HepG2 (cell line): ENCODE results near the gene SPTBN4. TPM values are rescaled to one million over a fixed set of nuclear protein-coding genes. Genes with fewer than 3 reads are reported as not detected.
A peak's percentile ranks its signal among the peaks of the same experiment; 100 is the strongest.

Experiments used
- ARNT2 ChIP-seq: sonication (generic); formaldehyde crosslinking; IDR thresholded peaks from 2 replicates; pipeline ENCODE4 v1.8.0; 2022; ENCODE audit warnings: mild to moderate bottlenecking, low read depth, missing genetic modification reagents, moderate library complexity
- HDAC6 ChIP-seq: fragments of 200-600 bp; sonication (generic); IDR thresholded peaks from 2 replicates; pipeline ENCODE4 v1.7.0; 2017; ENCODE audit warnings: mild to moderate bottlenecking, antibody characterized with exemption, low read length, low read depth
- PCBP1 ChIP-seq: fragments of 200-400 bp; formaldehyde crosslinking; IDR thresholded peaks from 2 replicates; pipeline ENCODE4 v1.6.1; 2017; ENCODE audit warnings: mild to moderate bottlenecking, low read depth, low read length, borderline replicate concordance
- SALL2 ChIP-seq: sonication (generic); formaldehyde crosslinking; IDR thresholded peaks from 2 replicates; pipeline ENCODE4 v1.8.1; 2023; ENCODE audit warnings: mild to moderate bottlenecking, missing genetic modification reagents, inconsistent platforms
- ZFX ChIP-seq: sonication (generic); formaldehyde crosslinking; IDR thresholded peaks from 2 replicates; pipeline ENCODE4 v1.4.0; 2020; ENCODE audit warnings: mild to moderate bottlenecking, low read depth, missing genetic modification reagents, moderate library complexity
- ZNF431 ChIP-seq: sonication (generic); formaldehyde crosslinking; IDR thresholded peaks from 2 replicates; pipeline ENCODE4 v1.9.0; 2022; ENCODE audit warnings: missing genetic modification reagents, low read depth, mild to moderate bottlenecking, borderline replicate concordance
- ZNF629 ChIP-seq: sonication (generic); formaldehyde crosslinking; conservative IDR thresholded peaks from 2 replicates; pipeline ENCODE4 v1.5.0; 2020; ENCODE audit warnings: missing genetic modification reagents
- ZNF709 ChIP-seq: sonication (generic); formaldehyde crosslinking; IDR thresholded peaks from 2 replicates; pipeline ENCODE4 v1.5.0; 2020; ENCODE audit warnings: mild to moderate bottlenecking, missing genetic modification reagents
- polyA plus RNA-seq, 8 experiments: library from polyadenylated mRNA; depleted of rRNA in 3 of 8; stranded (reverse) in 7 of 8; unstranded in 1 of 8; fragments of >200 nt; fragmentation: Illumina TruSeq in 4 of 8; extraction: Trizol in 4 of 8; gene quantifications; 2 replicates each; pipeline versions ENCODE4 v1.2.1 to v1.2.3, GENCODE V29; 2011 to 2016; ENCODE audit warnings: low read depth in 4 of 8, missing spikeins in 1 of 8, mixed read lengths in 1 of 8; ENCODE audit not compliant: insufficient read depth in 1 of 8
- total RNA-seq, 5 experiments: library from RNA; depleted of rRNA; stranded (reverse); fragments of >200 nt; fragmentation: Illumina TruSeq; extraction: Trizol; gene quantifications; 2 replicates each; pipeline ENCODE4 v1.2.3, GENCODE V29; 2016; ENCODE audit warnings: low read depth in 1 of 5
- TF ChIP-seq, protein P1 (sequence below): sonication (generic); formaldehyde crosslinking; conservative IDR thresholded peaks from 2 replicates; pipeline ENCODE4 v1.4.0; 2020; ENCODE audit warnings: missing genetic modification reagents
- TF ChIP-seq, protein P2 (sequence below): sonication (generic); formaldehyde crosslinking; IDR thresholded peaks from 2 replicates; pipeline ENCODE4 v1.4.0; 2020; ENCODE audit warnings: mild to moderate bottlenecking, missing genetic modification reagents, borderline replicate concordance
- TF ChIP-seq, protein P3 (sequence below): sonication (generic); formaldehyde crosslinking; IDR thresholded peaks from 2 replicates; pipeline ENCODE4 v1.9.0; 2021; ENCODE audit warnings: missing genetic modification reagents, mild to moderate bottlenecking, borderline replicate concordance
- TF ChIP-seq, protein P4 (sequence below): sonication (generic); formaldehyde crosslinking; IDR thresholded peaks from 2 replicates; pipeline ENCODE4 v1.4.0; 2020; ENCODE audit warnings: missing genetic modification reagents, borderline replicate concordance

The SPTBN4 gene
- total and polyA plus RNA-seq, 2 of the 13 experiments (the other 11 are each of a cell fraction or from before 2014, with no cell fraction given): 0.11 TPM

- peak; percentile 82 for TF ChIP-seq ZFX (CRISPR knock-in tag)
- TF ChIP-seq ARNT2: no peak; the same call in 1 of the 2 replicates
- TF ChIP-seq ZNF709 (CRISPR knock-in tag): peak; percentile 77
- TF ChIP-seq, protein P1, sequence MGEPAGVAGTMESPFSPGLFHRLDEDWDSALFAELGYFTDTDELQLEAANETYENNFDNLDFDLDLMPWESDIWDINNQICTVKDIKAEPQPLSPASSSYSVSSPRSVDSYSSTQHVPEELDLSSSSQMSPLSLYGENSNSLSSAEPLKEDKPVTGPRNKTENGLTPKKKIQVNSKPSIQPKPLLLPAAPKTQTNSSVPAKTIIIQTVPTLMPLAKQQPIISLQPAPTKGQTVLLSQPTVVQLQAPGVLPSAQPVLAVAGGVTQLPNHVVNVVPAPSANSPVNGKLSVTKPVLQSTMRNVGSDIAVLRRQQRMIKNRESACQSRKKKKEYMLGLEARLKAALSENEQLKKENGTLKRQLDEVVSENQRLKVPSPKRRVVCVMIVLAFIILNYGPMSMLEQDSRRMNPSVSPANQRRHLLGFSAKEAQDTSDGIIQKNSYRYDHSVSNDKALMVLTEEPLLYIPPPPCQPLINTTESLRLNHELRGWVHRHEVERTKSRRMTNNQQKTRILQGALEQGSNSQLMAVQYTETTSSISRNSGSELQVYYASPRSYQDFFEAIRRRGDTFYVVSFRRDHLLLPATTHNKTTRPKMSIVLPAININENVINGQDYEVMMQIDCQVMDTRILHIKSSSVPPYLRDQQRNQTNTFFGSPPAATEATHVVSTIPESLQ: peak; percentile 42; the same call in 1 of the 2 replicates
- TF ChIP-seq ZNF629 (CRISPR knock-in tag): no peak
- peak; percentile 43; the same call in 1 of the 2 replicates for TF ChIP-seq ZNF431 (CRISPR knock-in tag)
- TF ChIP-seq SALL2 (CRISPR knock-in tag): no peak; the same call in 1 of the 2 replicates
- TF ChIP-seq HDAC6: no peak
- TF ChIP-seq, protein P2, sequence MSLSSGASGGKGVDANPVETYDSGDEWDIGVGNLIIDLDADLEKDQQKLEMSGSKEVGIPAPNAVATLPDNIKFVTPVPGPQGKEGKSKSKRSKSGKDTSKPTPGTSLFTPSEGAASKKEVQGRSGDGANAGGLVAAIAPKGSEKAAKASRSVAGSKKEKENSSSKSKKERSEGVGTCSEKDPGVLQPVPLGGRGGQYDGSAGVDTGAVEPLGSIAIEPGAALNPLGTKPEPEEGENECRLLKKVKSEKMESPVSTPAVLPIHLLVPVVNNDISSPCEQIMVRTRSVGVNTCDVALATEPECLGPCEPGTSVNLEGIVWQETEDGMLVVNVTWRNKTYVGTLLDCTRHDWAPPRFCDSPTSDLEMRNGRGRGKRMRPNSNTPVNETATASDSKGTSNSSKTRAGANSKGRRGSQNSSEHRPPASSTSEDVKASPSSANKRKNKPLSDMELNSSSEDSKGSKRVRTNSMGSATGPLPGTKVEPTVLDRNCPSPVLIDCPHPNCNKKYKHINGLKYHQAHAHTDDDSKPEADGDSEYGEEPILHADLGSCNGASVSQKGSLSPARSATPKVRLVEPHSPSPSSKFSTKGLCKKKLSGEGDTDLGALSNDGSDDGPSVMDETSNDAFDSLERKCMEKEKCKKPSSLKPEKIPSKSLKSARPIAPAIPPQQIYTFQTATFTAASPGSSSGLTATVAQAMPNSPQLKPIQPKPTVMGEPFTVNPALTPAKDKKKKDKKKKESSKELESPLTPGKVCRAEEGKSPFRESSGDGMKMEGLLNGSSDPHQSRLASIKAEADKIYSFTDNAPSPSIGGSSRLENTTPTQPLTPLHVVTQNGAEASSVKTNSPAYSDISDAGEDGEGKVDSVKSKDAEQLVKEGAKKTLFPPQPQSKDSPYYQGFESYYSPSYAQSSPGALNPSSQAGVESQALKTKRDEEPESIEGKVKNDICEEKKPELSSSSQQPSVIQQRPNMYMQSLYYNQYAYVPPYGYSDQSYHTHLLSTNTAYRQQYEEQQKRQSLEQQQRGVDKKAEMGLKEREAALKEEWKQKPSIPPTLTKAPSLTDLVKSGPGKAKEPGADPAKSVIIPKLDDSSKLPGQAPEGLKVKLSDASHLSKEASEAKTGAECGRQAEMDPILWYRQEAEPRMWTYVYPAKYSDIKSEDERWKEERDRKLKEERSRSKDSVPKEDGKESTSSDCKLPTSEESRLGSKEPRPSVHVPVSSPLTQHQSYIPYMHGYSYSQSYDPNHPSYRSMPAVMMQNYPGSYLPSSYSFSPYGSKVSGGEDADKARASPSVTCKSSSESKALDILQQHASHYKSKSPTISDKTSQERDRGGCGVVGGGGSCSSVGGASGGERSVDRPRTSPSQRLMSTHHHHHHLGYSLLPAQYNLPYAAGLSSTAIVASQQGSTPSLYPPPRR (CRISPR knock-in tag): peak; percentile 29; the same call in 1 of the 2 replicates
- TF ChIP-seq, protein P3, sequence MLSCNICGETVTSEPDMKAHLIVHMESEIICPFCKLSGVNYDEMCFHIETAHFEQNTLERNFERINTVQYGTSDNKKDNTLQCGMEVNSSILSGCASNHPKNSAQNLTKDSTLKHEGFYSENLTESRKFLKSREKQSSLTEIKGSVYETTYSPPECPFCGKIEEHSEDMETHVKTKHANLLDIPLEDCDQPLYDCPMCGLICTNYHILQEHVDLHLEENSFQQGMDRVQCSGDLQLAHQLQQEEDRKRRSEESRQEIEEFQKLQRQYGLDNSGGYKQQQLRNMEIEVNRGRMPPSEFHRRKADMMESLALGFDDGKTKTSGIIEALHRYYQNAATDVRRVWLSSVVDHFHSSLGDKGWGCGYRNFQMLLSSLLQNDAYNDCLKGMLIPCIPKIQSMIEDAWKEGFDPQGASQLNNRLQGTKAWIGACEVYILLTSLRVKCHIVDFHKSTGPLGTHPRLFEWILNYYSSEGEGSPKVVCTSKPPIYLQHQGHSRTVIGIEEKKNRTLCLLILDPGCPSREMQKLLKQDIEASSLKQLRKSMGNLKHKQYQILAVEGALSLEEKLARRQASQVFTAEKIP (CRISPR knock-in tag): no peak
- no peak for TF ChIP-seq PCBP1
- TF ChIP-seq, protein P4, sequence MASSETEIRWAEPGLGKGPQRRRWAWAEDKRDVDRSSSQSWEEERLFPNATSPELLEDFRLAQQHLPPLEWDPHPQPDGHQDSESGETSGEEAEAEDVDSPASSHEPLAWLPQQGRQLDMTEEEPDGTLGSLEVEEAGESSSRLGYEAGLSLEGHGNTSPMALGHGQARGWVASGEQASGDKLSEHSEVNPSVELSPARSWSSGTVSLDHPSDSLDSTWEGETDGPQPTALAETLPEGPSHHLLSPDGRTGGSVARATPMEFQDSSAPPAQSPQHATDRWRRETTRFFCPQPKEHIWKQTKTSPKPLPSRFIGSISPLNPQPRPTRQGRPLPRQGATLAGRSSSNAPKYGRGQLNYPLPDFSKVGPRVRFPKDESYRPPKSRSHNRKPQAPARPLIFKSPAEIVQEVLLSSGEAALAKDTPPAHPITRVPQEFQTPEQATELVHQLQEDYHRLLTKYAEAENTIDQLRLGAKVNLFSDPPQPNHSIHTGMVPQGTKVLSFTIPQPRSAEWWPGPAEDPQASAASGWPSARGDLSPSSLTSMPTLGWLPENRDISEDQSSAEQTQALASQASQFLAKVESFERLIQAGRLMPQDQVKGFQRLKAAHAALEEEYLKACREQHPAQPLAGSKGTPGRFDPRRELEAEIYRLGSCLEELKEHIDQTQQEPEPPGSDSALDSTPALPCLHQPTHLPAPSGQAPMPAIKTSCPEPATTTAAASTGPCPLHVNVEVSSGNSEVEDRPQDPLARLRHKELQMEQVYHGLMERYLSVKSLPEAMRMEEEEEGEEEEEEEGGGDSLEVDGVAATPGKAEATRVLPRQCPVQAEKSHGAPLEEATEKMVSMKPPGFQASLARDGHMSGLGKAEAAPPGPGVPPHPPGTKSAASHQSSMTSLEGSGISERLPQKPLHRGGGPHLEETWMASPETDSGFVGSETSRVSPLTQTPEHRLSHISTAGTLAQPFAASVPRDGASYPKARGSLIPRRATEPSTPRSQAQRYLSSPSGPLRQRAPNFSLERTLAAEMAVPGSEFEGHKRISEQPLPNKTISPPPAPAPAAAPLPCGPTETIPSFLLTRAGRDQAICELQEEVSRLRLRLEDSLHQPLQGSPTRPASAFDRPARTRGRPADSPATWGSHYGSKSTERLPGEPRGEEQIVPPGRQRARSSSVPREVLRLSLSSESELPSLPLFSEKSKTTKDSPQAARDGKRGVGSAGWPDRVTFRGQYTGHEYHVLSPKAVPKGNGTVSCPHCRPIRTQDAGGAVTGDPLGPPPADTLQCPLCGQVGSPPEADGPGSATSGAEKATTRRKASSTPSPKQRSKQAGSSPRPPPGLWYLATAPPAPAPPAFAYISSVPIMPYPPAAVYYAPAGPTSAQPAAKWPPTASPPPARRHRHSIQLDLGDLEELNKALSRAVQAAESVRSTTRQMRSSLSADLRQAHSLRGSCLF: no peak
These were observed 22.6 kb upstream of the SPTBN4 start, which contains the start of gene SERTAD3 (continued) for GRCh38 chr19:40444000-40444824.
